ENCODE results near the gene SYK. TPM values are rescaled to one million over a fixed set of nuclear protein-coding genes. Genes with fewer than 3 reads are reported as not detected.
A peak's percentile ranks its signal among the peaks of the same experiment; 100 is the strongest.

The SYK gene
- total RNA-seq, 2 donors from 2014 or later, result 25.8 to 53.0 TPM

GRCh38 chr9:90803860-90804593, 2.4 kb downstream of the SYK start:
- Mint-ChIP-seq H3K27ac (peak overlapping the region; percentile 76 to 93), H3K9me3 (no peaks in the 10 kb centered on the region), H3K4me1 (ENCODE audit: low read depth in 2 of 2) (peaks cover 50 to 55% of the 10 kb centered on the region in 2 donors), H3K36me3 (no peaks in the 10 kb centered on the region), H3K27me3 (no peaks in the 10 kb centered on the region), H3K4me3 (peak overlapping the region; percentile 87)
- ATAC-seq (no peak), DNase-seq (ENCODE audit: low spot score) (no peak)

- H3K36me3 Mint-ChIP-seq, result peaks cover under 1% of the 10 kb centered on the region
- H3K27ac Mint-ChIP-seq, result peak overlapping the region in 1 of 2 donors; percentile 93
- peak overlapping the region; percentile 87 for H3K4me3 Mint-ChIP-seq
- H3K9me3 Mint-ChIP-seq, result no peaks in the 10 kb centered on the region
- no peaks in the 10 kb centered on the region for H3K27me3 Mint-ChIP-seq
- DNase-seq (ENCODE audit: low spot score) (no peak), ATAC-seq (no peak)
- peaks cover 61 to 65% of the 10 kb centered on the region in 2 donors for H3K4me1 Mint-ChIP-seq (ENCODE audit: low read depth in 2 of 2)
These were observed 3.7 kb downstream of the SYK start for GRCh38 chr9:90805006-90805996.

GRCh38 chr9:90807006-90807405, 5.4 kb downstream of the SYK start:
- ATAC-seq, result no peak
- Mint-ChIP-seq H3K36me3 (peaks cover 6% of the 10 kb centered on the region), H3K27me3 (no peaks in the 10 kb centered on the region), H3K4me3 (no peak overlapping the region), H3K4me1 (ENCODE audit: low read depth in 2 of 2) (peaks cover 69 to 70% of the 10 kb centered on the region in 2 donors), H3K27ac (no peak overlapping the region), H3K9me3 (no peaks in the 10 kb centered on the region)
- no peak for DNase-seq (ENCODE audit: low spot score)

- peaks cover 71 to 74% of the 10 kb centered on the region in 2 donors for H3K4me1 Mint-ChIP-seq (ENCODE audit: low read depth in 2 of 2)
- H3K4me3 Mint-ChIP-seq, result peak overlapping the region; percentile 70
- peak in 1 of 2 donors; percentile 52 for ATAC-seq
- H3K36me3 Mint-ChIP-seq, result peaks cover 6% of the 10 kb centered on the region
- H3K27me3 Mint-ChIP-seq, result no peaks in the 10 kb centered on the region
- H3K27ac Mint-ChIP-seq, result peak overlapping the region; percentile 65 to 92
- DNase-seq (ENCODE audit: low spot score), result no peak
- no peaks in the 10 kb centered on the region for H3K9me3 Mint-ChIP-seq
These were observed 6.8 kb downstream of the SYK start for GRCh38 chr9:90808398-90808797.

GRCh38 chr9:90808890-90809685, 7.5 kb downstream of the SYK start:
- peak; percentile 83 to 90 for ATAC-seq
- no peaks in the 10 kb centered on the region for H3K27me3 Mint-ChIP-seq
- no peaks in the 10 kb centered on the region for H3K9me3 Mint-ChIP-seq
- DNase-seq (ENCODE audit: low spot score), result peak; percentile 80
- H3K27ac Mint-ChIP-seq, result peak overlapping the region; percentile 65 to 92
- H3K4me1 Mint-ChIP-seq (ENCODE audit: low read depth in 2 of 2), result peaks cover 67 to 70% of the 10 kb centered on the region in 2 donors
- peak overlapping the region; percentile 70 for H3K4me3 Mint-ChIP-seq
- H3K36me3 Mint-ChIP-seq, result peaks cover 6% of the 10 kb centered on the region

- H3K4me3 Mint-ChIP-seq, result peak overlapping the region; percentile 13
- no peak for ATAC-seq
These were observed 9.1 kb downstream of the SYK start for GRCh38 chr9:90810691-90811090.

GRCh38 chr9:90813046-90813445, 11.4 kb downstream of the SYK start:
- no peaks in the 10 kb centered on the region for H3K27me3 Mint-ChIP-seq
- H3K9me3 Mint-ChIP-seq, result peaks cover 3% of the 10 kb centered on the region

More at GRCh38 chr9:90810691-90811090, 9.1 kb downstream of the SYK start:
- Mint-ChIP-seq H3K36me3 (peaks cover 6% of the 10 kb centered on the region), H3K27me3 (no peaks in the 10 kb centered on the region), H3K9me3 (no peaks in the 10 kb centered on the region), H3K27ac (peak overlapping the region; percentile 36 to 92), H3K4me1 (ENCODE audit: low read depth in 2 of 2) (peaks cover 67 to 69% of the 10 kb centered on the region in 2 donors)
- no peak for DNase-seq (ENCODE audit: low spot score)

GRCh38 chr9:90813523-90813922, 11.9 kb downstream of the SYK start:
- Mint-ChIP-seq H3K4me1 (ENCODE audit: low read depth in 2 of 2) (peaks cover 56 to 68% of the 10 kb centered on the region in 2 donors), H3K4me3 (no peak overlapping the region), H3K27ac (peak overlapping the region in 1 of 2 donors; percentile 19), H3K27me3 (no peaks in the 10 kb centered on the region), H3K36me3 (peaks cover 16% of the 10 kb centered on the region), H3K9me3 (peaks cover 3% of the 10 kb centered on the region)
- DNase-seq (ENCODE audit: low spot score), result no peak
- no peak for ATAC-seq

More at GRCh38 chr9:90813046-90813445, 11.4 kb downstream of the SYK start:
- DNase-seq (ENCODE audit: low spot score) (no peak), ATAC-seq (no peak)
- Mint-ChIP-seq H3K4me1 (ENCODE audit: low read depth in 2 of 2) (peaks cover 61 to 70% of the 10 kb centered on the region in 2 donors), H3K27ac (peak overlapping the region in 1 of 2 donors; percentile 19), H3K36me3 (peaks cover 16% of the 10 kb centered on the region), H3K4me3 (no peak overlapping the region)

GRCh38 chr9:90814355-90814754, 12.7 kb downstream of the SYK start:
- Mint-ChIP-seq H3K9me3 (peaks cover 6% of the 10 kb centered on the region), H3K4me1 (ENCODE audit: low read depth in 2 of 2) (peaks cover 48 to 64% of the 10 kb centered on the region in 2 donors), H3K36me3 (peaks cover 16% of the 10 kb centered on the region), H3K27me3 (no peaks in the 10 kb centered on the region), H3K27ac (peak overlapping the region in 1 of 2 donors; percentile 92), H3K4me3 (no peak overlapping the region)
- no peak for ATAC-seq
- no peak for DNase-seq (ENCODE audit: low spot score)

- Mint-ChIP-seq H3K4me1 (ENCODE audit: low read depth in 2 of 2) (peaks cover 39 to 61% of the 10 kb centered on the region in 2 donors), H3K27me3 (no peaks in the 10 kb centered on the region), H3K4me3 (peak overlapping the region; percentile 70), H3K27ac (peak overlapping the region; percentile 76 to 92), H3K9me3 (peaks cover 6% of the 10 kb centered on the region), H3K36me3 (peaks cover 15% of the 10 kb centered on the region)
- no peak for DNase-seq (ENCODE audit: low spot score)
- ATAC-seq, result peak; percentile 66 to 67
These were observed 13.7 kb downstream of the SYK start for GRCh38 chr9:90815183-90815943.

GRCh38 chr9:90815944-90816357, 14.3 kb downstream of the SYK start:
- ATAC-seq, result no peak
- H3K27me3 Mint-ChIP-seq, result no peaks in the 10 kb centered on the region
- peaks cover 11% of the 10 kb centered on the region for H3K36me3 Mint-ChIP-seq
- no peak for DNase-seq (ENCODE audit: low spot score)
- peak overlapping the region; percentile 70 for H3K4me3 Mint-ChIP-seq
- peak overlapping the region; percentile 76 to 92 for H3K27ac Mint-ChIP-seq
- H3K4me1 Mint-ChIP-seq (ENCODE audit: low read depth in 2 of 2), result peaks cover 34 to 57% of the 10 kb centered on the region in 2 donors
- H3K9me3 Mint-ChIP-seq, result peaks cover 6% of the 10 kb centered on the region

- DNase-seq (ENCODE audit: low spot score), result no peak
- no peak for ATAC-seq
- Mint-ChIP-seq H3K4me1 (ENCODE audit: low read depth in 2 of 2) (peaks cover 36 to 63% of the 10 kb centered on the region in 2 donors), H3K36me3 (peaks cover 11% of the 10 kb centered on the region), H3K4me3 (no peak overlapping the region), H3K9me3 (peaks cover 6% of the 10 kb centered on the region), H3K27ac (peak overlapping the region; percentile 4 to 92), H3K27me3 (no peaks in the 10 kb centered on the region)
These were observed 15.1 kb downstream of the SYK start for GRCh38 chr9:90816690-90817089.
